ENCODE results near the gene GNAQ.

Gene GNAQ

GRCh38 chr9:77834898-77835488 lies 196.6 kb downstream of the GNAQ start:
- no peak for DNase-seq

- DNase-seq: no peak
Observed at GRCh38 chr9:77833561-77834429, 197.8 kb downstream of the GNAQ start.

- DNase-seq: no peak
Observed at GRCh38 chr9:77832639-77833038, 199.0 kb downstream of the GNAQ start.

GRCh38 chr9:77831781-77832180 lies 199.8 kb downstream of the GNAQ start:
- no peak for DNase-seq

- DNase-seq: no peak
Observed at GRCh38 chr9:77830618-77831285, 200.9 kb downstream of the GNAQ start.

- DNase-seq: no peak
Observed at GRCh38 chr9:77829420-77829819, 202.2 kb downstream of the GNAQ start.

- DNase-seq: no peak
Observed at GRCh38 chr9:77827104-77827784, 204.4 kb downstream of the GNAQ start.

- no peak for DNase-seq
Observed at GRCh38 chr9:77826621-77827020, 205.0 kb downstream of the GNAQ start.

GRCh38 chr9:77826116-77826515 lies 205.5 kb downstream of the GNAQ start:
- DNase-seq: no peak

GRCh38 chr9:77825361-77825760 lies 206.2 kb downstream of the GNAQ start:
- DNase-seq: no peak

- DNase-seq: no peak
Observed at GRCh38 chr9:77820293-77820954, 211.2 kb downstream of the GNAQ start.

- no peak for DNase-seq
Observed at GRCh38 chr9:77819657-77820056, 212.0 kb downstream of the GNAQ start.

GRCh38 chr9:77817590-77818311 lies 213.9 kb downstream of the GNAQ start:
- DNase-seq: no peak

- DNase-seq: no peak
Observed at GRCh38 chr9:77816641-77817341, 214.8 kb downstream of the GNAQ start.

- DNase-seq: no peak
Observed at GRCh38 chr9:77815260-77815659, 216.4 kb downstream of the GNAQ start.

- DNase-seq: no peak
Observed at GRCh38 chr9:77811832-77812231, 219.8 kb downstream of the GNAQ start.

GRCh38 chr9:77810637-77811119 lies 220.9 kb downstream of the GNAQ start:
- no peak for DNase-seq

- DNase-seq: no peak
Observed at GRCh38 chr9:77810047-77810446, 221.6 kb downstream of the GNAQ start.

GRCh38 chr9:77809552-77809951 lies 222.1 kb downstream of the GNAQ start:
- DNase-seq: no peak

- no peak for DNase-seq
Observed at GRCh38 chr9:77808751-77809081, 222.9 kb downstream of the GNAQ start.
